ENCODE data around the gene DNAJA1.

DNAJA1 gene

DNA sequence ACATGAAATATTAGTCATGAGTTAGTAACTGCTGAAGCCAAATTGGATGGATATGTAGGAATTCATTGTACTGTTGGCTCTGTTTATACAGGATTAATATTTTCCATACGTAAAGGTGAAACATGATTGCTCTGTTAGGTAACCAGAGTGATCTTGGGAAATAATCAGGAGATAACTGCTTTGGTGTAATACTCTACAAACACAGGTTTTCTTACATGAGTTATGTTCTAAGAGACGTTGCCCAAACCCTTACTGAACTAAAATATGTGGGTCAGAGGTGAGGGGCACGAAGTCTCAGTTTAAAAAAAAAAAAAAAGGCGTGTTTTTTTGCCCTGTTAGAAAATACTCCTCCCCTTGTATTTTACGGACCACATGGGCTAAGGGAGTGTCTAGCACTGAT lies 7.8 kb downstream of the DNAJA1 start:
- Histone ChIP-seq H3K27me3 (ENCODE audit: low read length) (no peaks in the 10 kb centered on the region), H3F3A (ENCODE audit: insufficient read depth) (peaks cover 25% of the 10 kb centered on the region), H3K9me2 (replicated peaks; ENCODE audit: insufficient read depth, low read length) (no peaks in the 10 kb centered on the region), H3K36me3 (ENCODE audit: low read length) (peaks cover 83% of the 10 kb centered on the region), H3K9ac (ENCODE audit: low read length) (no peak overlapping the region), H2AFZ (ENCODE audit: low read depth, low read length, severe bottlenecking) (no peak overlapping the region), H3K4me3 (ENCODE audit: insufficient read depth, low read length, poor library complexity, severe bottlenecking) (no peak overlapping the region), H4K20me1 (ENCODE audit: low read depth, low read length) (peaks cover 49% of the 10 kb centered on the region), H3K79me2 (ENCODE audit: insufficient read depth, low read length) (peaks cover 66% of the 10 kb centered on the region), H3K27ac (ENCODE audit: low read depth, low read length) (no peak overlapping the region), H3K4me2 (ENCODE audit: low read depth, low read length, poor library complexity, severe bottlenecking) (no peak overlapping the region), H3K9me3 (ENCODE audit: insufficient read depth, low read length) (no peaks in the 10 kb centered on the region)
- TF ChIP-seq, protein P1, sequence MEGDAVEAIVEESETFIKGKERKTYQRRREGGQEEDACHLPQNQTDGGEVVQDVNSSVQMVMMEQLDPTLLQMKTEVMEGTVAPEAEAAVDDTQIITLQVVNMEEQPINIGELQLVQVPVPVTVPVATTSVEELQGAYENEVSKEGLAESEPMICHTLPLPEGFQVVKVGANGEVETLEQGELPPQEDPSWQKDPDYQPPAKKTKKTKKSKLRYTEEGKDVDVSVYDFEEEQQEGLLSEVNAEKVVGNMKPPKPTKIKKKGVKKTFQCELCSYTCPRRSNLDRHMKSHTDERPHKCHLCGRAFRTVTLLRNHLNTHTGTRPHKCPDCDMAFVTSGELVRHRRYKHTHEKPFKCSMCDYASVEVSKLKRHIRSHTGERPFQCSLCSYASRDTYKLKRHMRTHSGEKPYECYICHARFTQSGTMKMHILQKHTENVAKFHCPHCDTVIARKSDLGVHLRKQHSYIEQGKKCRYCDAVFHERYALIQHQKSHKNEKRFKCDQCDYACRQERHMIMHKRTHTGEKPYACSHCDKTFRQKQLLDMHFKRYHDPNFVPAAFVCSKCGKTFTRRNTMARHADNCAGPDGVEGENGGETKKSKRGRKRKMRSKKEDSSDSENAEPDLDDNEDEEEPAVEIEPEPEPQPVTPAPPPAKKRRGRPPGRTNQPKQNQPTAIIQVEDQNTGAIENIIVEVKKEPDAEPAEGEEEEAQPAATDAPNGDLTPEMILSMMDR (IDR thresholded peaks at IDR 0.05; ENCODE audit: insufficient read depth, low read length, poor library complexity, severe bottlenecking): no peak
- no peak for TF ChIP-seq EZH2phosphoT487 (conservative IDR thresholded peaks at IDR 0.05; ENCODE audit: low read length)

DNA sequence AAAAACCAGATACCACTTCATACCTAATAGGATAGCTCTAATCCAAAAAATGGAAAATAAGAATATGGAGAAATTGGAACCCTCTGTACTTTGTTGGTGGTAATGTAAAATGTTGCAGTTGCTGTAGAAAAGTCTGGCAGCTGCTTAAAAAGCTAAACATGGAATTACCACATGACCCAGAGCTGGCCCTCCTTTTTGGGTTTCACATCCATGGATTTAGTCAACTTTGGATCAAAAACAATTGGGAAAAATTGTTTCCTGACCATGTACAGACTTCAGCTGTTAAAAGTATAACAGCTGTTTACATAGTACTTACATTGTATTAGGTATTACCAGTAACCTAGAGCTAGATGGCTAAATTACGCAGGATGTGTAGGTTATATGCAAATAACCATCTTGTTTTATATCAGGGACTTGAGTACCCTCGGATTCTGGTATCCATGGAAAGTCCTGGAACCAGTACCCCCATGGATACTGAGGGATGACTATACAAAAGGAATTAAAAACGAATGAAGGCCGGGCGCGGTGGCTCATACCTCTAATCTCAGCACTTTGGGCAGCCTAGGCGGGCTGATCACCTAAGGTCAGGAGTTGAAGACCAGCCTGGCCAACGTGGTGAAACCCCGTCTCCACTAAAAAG lies 15.8 kb downstream of the DNAJA1 start:
- Histone ChIP-seq H3K9me2 (replicated peaks; ENCODE audit: insufficient read depth, low read length) (no peaks in the 10 kb centered on the region), H3K4me2 (ENCODE audit: low read depth, low read length, poor library complexity, severe bottlenecking) (no peak overlapping the region), H3K9me3 (ENCODE audit: insufficient read depth, low read length) (no peaks in the 10 kb centered on the region), H2AFZ (ENCODE audit: low read depth, low read length, severe bottlenecking) (no peak overlapping the region), H3F3A (ENCODE audit: insufficient read depth) (peaks cover 76% of the 10 kb centered on the region), H3K79me2 (ENCODE audit: insufficient read depth, low read length) (no peaks in the 10 kb centered on the region), H3K27ac (ENCODE audit: low read depth, low read length) (no peak overlapping the region), H3K4me3 (ENCODE audit: insufficient read depth, low read length, poor library complexity, severe bottlenecking) (no peak overlapping the region), H3K36me3 (ENCODE audit: low read length) (peaks cover 38% of the 10 kb centered on the region), H4K20me1 (ENCODE audit: low read depth, low read length) (no peaks in the 10 kb centered on the region; the same call in 1 of the 2 replicates), H3K27me3 (ENCODE audit: low read length) (no peaks in the 10 kb centered on the region), H3K9ac (ENCODE audit: low read length) (no peak overlapping the region)
- TF ChIP-seq EZH2phosphoT487 (conservative IDR thresholded peaks at IDR 0.05; ENCODE audit: low read length): no peak
- TF ChIP-seq, protein P1 (IDR thresholded peaks at IDR 0.05; ENCODE audit: insufficient read depth, low read length, poor library complexity, severe bottlenecking): no peak

DNA sequence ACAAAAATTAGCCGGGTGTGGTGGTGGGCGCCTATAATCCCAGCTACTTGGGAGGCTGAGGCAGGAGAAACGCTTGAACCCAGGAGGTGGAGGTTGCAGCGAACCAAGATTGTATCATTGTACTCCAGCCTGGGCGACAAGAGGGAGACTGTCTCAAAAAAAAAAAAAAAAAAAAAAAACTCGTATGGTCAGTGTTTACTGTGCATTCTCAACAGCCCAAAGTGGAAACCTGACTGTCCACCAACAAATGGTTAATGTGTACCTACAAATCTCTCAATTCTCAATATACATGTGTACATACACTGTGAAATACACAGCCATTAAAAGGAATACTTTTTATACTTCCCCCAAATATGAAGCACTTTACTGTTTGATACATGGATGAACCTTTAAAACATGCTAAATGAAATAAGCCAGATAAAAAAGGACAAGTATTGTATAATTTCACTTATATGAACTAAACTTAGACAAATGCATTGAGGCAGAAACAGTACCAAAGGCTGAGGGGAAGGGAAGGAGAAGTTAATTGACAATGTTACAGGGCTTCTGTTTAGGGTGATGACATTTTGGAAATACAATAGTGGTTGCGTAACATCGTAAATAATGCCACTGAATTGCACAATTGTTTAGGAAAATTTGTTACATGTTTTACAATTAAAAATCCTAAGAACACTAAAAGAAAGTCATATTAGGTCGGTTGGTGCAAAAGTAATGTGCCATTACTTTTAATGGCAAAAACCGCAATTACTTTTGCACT lies 16.5 kb downstream of the DNAJA1 start:
- no peak overlapping the region for H3K4me3 ChIP-seq (ENCODE audit: insufficient read depth, low read length, poor library complexity, severe bottlenecking)
- TF ChIP-seq, protein P1 (IDR thresholded peaks at IDR 0.05; ENCODE audit: insufficient read depth, low read length, poor library complexity, severe bottlenecking): no peak
- no peak for TF ChIP-seq EZH2phosphoT487 (conservative IDR thresholded peaks at IDR 0.05; ENCODE audit: low read length)
- no peaks in the 10 kb centered on the region for H3K79me2 ChIP-seq (ENCODE audit: insufficient read depth, low read length)
- H2AFZ ChIP-seq (ENCODE audit: low read depth, low read length, severe bottlenecking): no peak overlapping the region
- H3K9ac ChIP-seq (ENCODE audit: low read length): no peak overlapping the region
- H3K4me2 ChIP-seq (ENCODE audit: low read depth, low read length, poor library complexity, severe bottlenecking): no peak overlapping the region
- H4K20me1 ChIP-seq (ENCODE audit: low read depth, low read length): no peaks in the 10 kb centered on the region; the same call in 1 of the 2 replicates
- H3K27ac ChIP-seq (ENCODE audit: low read depth, low read length): no peak overlapping the region
- peaks cover 36% of the 10 kb centered on the region for H3K36me3 ChIP-seq (ENCODE audit: low read length)
- peaks cover 78% of the 10 kb centered on the region for H3F3A ChIP-seq (ENCODE audit: insufficient read depth)
- H3K9me3 ChIP-seq (ENCODE audit: insufficient read depth, low read length): no peaks in the 10 kb centered on the region
- H3K9me2 ChIP-seq (replicated peaks; ENCODE audit: insufficient read depth, low read length): no peaks in the 10 kb centered on the region
- no peaks in the 10 kb centered on the region for H3K27me3 ChIP-seq (ENCODE audit: low read length)

Measured in SU-DHL-6 (cell line).